Hepatocyte (in vitro differentiated cells): ENCODE results near the gene LINGO3. TPM values are rescaled to one million over a fixed set of nuclear protein-coding genes. Genes with fewer than 3 reads are reported as not detected.

Experiments used
- DNase-seq: peaks from one replicate; pipeline ENCODE4 v3.0.0-alpha.2; 2016; ENCODE audit warnings: low spot score
- H2AFZ ChIP-seq: fragments of 200-600 bp; sonication (generic); 2 replicates; pipeline ENCODE4 v1.6.0; 2016; ENCODE audit warnings: antibody characterized with exemption, mild to moderate bottlenecking
- H3K27ac ChIP-seq: fragments of 200-600 bp; sonication (generic); 2 replicates; pipeline ENCODE4 v1.5.1; 2016; ENCODE audit warnings: mild to moderate bottlenecking
- H3K27me3 ChIP-seq: fragments of 200-600 bp; sonication (generic); 2 replicates; pipeline ENCODE4 v1.6.1; 2016
- H3K36me3 ChIP-seq: fragments of 200-600 bp; sonication (generic); replicated peaks from 2 replicates; pipeline ENCODE4 v1.5.1; 2016; ENCODE audit warnings: low read depth; ENCODE audit not compliant: insufficient read depth
- H3K4me1 ChIP-seq: fragments of 200-600 bp; sonication (generic); 2 replicates; pipeline ENCODE4 v1.5.1; 2016; ENCODE audit warnings: mild to moderate bottlenecking, moderate library complexity; ENCODE audit not compliant: insufficient read depth
- H3K4me2 ChIP-seq: fragments of 200-600 bp; sonication (generic); 2 replicates; pipeline ENCODE4 v1.6.0; 2016
- H3K4me3 ChIP-seq: fragments of 200-600 bp; sonication (generic); 2 replicates; pipeline ENCODE4 v1.5.1; 2016; ENCODE audit warnings: mild to moderate bottlenecking
- H3K79me2 ChIP-seq: fragments of 200-600 bp; sonication (generic); 2 replicates; pipeline ENCODE4 v1.6.0; 2017; ENCODE audit warnings: mild to moderate bottlenecking
- H3K9me2 ChIP-seq: fragments of 200-600 bp; sonication (generic); replicated peaks from 2 replicates; pipeline ENCODE4 v1.6.0; 2017; ENCODE audit warnings: mild to moderate bottlenecking; ENCODE audit not compliant: insufficient read depth
- H3K9me3 ChIP-seq: fragments of 200-600 bp; sonication (generic); 2 replicates; pipeline ENCODE4 v1.5.1; 2016; ENCODE audit warnings: low read depth, mild to moderate bottlenecking
- H4K20me1 ChIP-seq: fragments of 200-600 bp; sonication (generic); 2 replicates; pipeline ENCODE4 v1.6.0; 2016; ENCODE audit warnings: mild to moderate bottlenecking; ENCODE audit not compliant: insufficient read depth, poor library complexity, severe bottlenecking
- EZH2 ChIP-seq: fragments of 200-600 bp; sonication (generic); IDR thresholded peaks from 2 replicates; pipeline ENCODE4 v1.6.1; 2016; ENCODE audit warnings: antibody characterized with exemption, mild to moderate bottlenecking, borderline replicate concordance
- EZH2phosphoT487 ChIP-seq: fragments of 200-600 bp; sonication (generic); IDR thresholded peaks from one replicate; pipeline ENCODE4 v1.6.1; 2018; ENCODE audit warnings: antibody characterized with exemption, mild to moderate bottlenecking, low read depth, moderate library complexity; ENCODE audit not compliant: unreplicated experiment, severe bottlenecking
- WGBS: methylation state at CpG from one replicate; pipeline ENCODE4 v1.1.6; 2016; ENCODE audit warnings: low lambda C conversion rate; ENCODE audit errors: missing lambda C conversion rate; 5-methylcytosine and 5-hydroxymethylcytosine counted together
- polyA plus RNA-seq: library from polyadenylated mRNA; unstranded; fragments of >200 nt; fragmentation: Nextera tagmentation; extraction: Ambion mirVana; gene quantifications from 2 replicates; pipeline ENCODE4 v1.2.1, GENCODE V29; 2016
- total RNA-seq: library from RNA; depleted of rRNA; stranded (reverse); fragments of >200 nt; gene quantifications from 2 replicates; pipeline ENCODE4 v1.2.3, GENCODE V29; 2014
- TF ChIP-seq, protein P1 (sequence below): fragments of 200-600 bp; sonication (generic); IDR thresholded peaks from 2 replicates; pipeline ENCODE4 v1.5.1; 2016; ENCODE audit warnings: antibody characterized with exemption, mild to moderate bottlenecking; ENCODE audit not compliant: poor library complexity

The LINGO3 gene
- total and polyA plus RNA-seq, 2 experiments from 2014 or later: not detected

- Histone ChIP-seq H3K36me3 (no peaks in the 10 kb centered on the region), H3K27ac (no peak overlapping the region)
- TF ChIP-seq EZH2phosphoT487 (no peak), EZH2 (no peak)
- TF ChIP-seq, protein P1, sequence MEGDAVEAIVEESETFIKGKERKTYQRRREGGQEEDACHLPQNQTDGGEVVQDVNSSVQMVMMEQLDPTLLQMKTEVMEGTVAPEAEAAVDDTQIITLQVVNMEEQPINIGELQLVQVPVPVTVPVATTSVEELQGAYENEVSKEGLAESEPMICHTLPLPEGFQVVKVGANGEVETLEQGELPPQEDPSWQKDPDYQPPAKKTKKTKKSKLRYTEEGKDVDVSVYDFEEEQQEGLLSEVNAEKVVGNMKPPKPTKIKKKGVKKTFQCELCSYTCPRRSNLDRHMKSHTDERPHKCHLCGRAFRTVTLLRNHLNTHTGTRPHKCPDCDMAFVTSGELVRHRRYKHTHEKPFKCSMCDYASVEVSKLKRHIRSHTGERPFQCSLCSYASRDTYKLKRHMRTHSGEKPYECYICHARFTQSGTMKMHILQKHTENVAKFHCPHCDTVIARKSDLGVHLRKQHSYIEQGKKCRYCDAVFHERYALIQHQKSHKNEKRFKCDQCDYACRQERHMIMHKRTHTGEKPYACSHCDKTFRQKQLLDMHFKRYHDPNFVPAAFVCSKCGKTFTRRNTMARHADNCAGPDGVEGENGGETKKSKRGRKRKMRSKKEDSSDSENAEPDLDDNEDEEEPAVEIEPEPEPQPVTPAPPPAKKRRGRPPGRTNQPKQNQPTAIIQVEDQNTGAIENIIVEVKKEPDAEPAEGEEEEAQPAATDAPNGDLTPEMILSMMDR: no peak
These were observed 31.0 kb upstream of the LINGO3 start for GRCh38 chr19:2338751-2339643.

DNA sequence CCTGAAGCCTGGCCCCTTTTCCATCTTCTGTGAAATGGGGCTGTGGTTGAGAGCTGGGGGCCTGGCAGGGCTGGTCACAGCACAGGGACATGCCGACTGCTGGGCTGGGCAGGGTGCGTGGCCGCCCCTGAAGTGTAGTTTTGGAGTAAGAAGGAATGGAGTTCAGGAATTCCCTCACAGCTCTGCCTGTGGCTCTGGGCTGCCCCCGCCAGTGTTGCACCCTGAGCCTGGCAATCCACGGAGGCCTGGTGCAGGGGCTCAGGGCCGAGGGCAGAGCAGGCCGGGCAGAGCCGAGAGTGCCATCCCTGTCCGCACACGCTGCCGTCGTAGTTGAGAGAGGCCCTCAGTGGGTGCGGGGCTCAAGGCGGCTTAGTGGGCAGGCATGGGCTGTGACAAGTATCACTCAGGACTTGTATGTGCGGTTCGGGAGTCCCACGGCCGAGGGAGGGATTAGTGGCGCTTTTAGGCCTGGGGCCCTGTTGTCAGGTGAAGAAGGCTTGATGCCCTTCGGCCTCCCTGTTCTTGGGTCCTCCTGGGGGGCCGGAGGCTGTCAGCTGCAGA lies 30.2 kb upstream of the LINGO3 start:
- TF ChIP-seq, protein P1: no peak
- TF ChIP-seq EZH2phosphoT487: no peak
- TF ChIP-seq EZH2: no peak
- H2AFZ ChIP-seq: no peak overlapping the region
- H4K20me1 ChIP-seq: no peaks in the 10 kb centered on the region
- H3K36me3 ChIP-seq: no peaks in the 10 kb centered on the region
- no peak overlapping the region for H3K4me3 ChIP-seq
- no peaks in the 10 kb centered on the region for H3K27me3 ChIP-seq
- H3K9me3 ChIP-seq: no peaks in the 10 kb centered on the region
- peaks cover 13% of the 10 kb centered on the region for H3K4me1 ChIP-seq
- no peak for DNase-seq
- peak overlapping the region; percentile 48 for H3K27ac ChIP-seq
- 92% methylated on average over 21 of the region's 21 CpGs for WGBS
- H3K9me2 ChIP-seq: no peaks in the 10 kb centered on the region
- peaks cover 44% of the 10 kb centered on the region for H3K79me2 ChIP-seq
- no peak overlapping the region for H3K4me2 ChIP-seq

More at GRCh38 chr19:2338751-2339643, 31.0 kb upstream of the LINGO3 start:
- H3K4me1 ChIP-seq: peaks cover 5% of the 10 kb centered on the region
- H3K9me3 ChIP-seq: no peaks in the 10 kb centered on the region
- no peak overlapping the region for H3K4me2 ChIP-seq
- 96% methylated on average over 40 of the region's 54 CpGs for WGBS
- DNase-seq: no peak
- no peak overlapping the region for H2AFZ ChIP-seq
- no peaks in the 10 kb centered on the region for H3K9me2 ChIP-seq
- H3K4me3 ChIP-seq: no peak overlapping the region
- H4K20me1 ChIP-seq: no peaks in the 10 kb centered on the region
- H3K27me3 ChIP-seq: no peaks in the 10 kb centered on the region
- H3K79me2 ChIP-seq: peaks cover 36% of the 10 kb centered on the region

- H3K9me2 ChIP-seq: no peaks in the 10 kb centered on the region
- no peaks in the 10 kb centered on the region for H3K9me3 ChIP-seq
- peaks cover 49% of the 10 kb centered on the region for H3K79me2 ChIP-seq
- H3K4me2 ChIP-seq: no peak overlapping the region
- DNase-seq: peak; percentile 80
- no peaks in the 10 kb centered on the region for H3K27me3 ChIP-seq
- no peaks in the 10 kb centered on the region for H4K20me1 ChIP-seq
- H3K27ac ChIP-seq: peak overlapping the region; percentile 74
- WGBS: 44% methylated on average over 17 of the region's 19 CpGs
- H3K4me3 ChIP-seq: no peak overlapping the region
- peaks cover 18% of the 10 kb centered on the region for H3K4me1 ChIP-seq
- no peak overlapping the region for H2AFZ ChIP-seq
- H3K36me3 ChIP-seq: no peaks in the 10 kb centered on the region
- TF ChIP-seq EZH2phosphoT487 (no peak), EZH2 (no peak)
- TF ChIP-seq, protein P1: peak; percentile 16
These were observed 29.4 kb upstream of the LINGO3 start for GRCh38 chr19:2337329-2337707.
